ENCODE data around the gene LRRC25. TPM values are rescaled to one million over a fixed set of nuclear protein-coding genes. Genes with fewer than 3 reads are reported as not detected.
"Not testable (repeated sequence)": the region's sequence is repeated elsewhere in the genome, so short reads cannot be mapped to it uniquely, and the experiment has no call there.

LRRC25 gene
- total and polyA plus RNA-seq, 7 donors: 2.2 to 13.3 (median 8.4) TPM

DNA sequence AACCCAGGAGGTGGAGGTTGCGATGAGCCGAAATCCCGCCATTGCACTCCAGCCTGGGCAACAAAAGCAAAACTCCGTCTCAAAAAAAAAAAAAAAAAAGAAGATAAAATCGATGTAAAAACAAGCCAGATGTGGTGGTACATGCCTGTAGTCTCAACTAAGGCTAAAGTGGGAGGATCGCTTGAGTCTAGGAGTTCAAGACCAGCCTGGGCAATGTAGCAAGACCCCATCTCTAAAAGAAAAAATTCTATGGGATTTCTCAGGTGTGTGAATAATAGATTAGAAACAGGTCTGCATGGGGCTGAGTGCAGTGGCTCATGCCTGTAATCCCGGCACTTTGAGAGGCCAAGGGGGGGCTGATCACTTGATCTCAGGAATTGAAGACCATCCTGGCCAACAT lies 45.9 kb downstream of the LRRC25 start:
- Histone ChIP-seq H3K4me1 (no peaks in the 10 kb centered on the region), H3K9me3 (no peaks in the 10 kb centered on the region), H3K4me3 (no peak overlapping the region), H3K36me3 (peaks cover 0 to 18% (median 4%) of the 10 kb centered on the region in 4 donors), H3K27me3 (no peaks in the 10 kb centered on the region), H3K27ac (no peak overlapping the region)
- intact Hi-C loops (cut with DNase I): no loop called here
- DNase-seq: no peak
- 93 to 97% methylated on average over 7 of the region's 7 CpGs for WGBS, 2 donors
- TF ChIP-seq POLR2A (IDR thresholded peaks at IDR 0.05): no peak

- no peaks in the 10 kb centered on the region for H3K4me1 ChIP-seq
- TF ChIP-seq POLR2AphosphoS5 (IDR thresholded peaks at IDR 0.05) (no peak), EP300 (IDR thresholded peaks at IDR 0.05) (no peak), CTCF (IDR thresholded peaks at IDR 0.05) (no peak), POLR2A (IDR thresholded peaks at IDR 0.05) (no peak)
- 87 to 91% methylated on average over 9 of the region's 9 CpGs for WGBS, 2 donors
- no peaks in the 10 kb centered on the region for H3K9me3 ChIP-seq
- H3K4me3 ChIP-seq: no peak overlapping the region
- intact Hi-C loops (cut with DNase I): no loop called here
- peaks cover 0 to 9% (median 0%) of the 10 kb centered on the region in 4 donors for H3K36me3 ChIP-seq
- no peak overlapping the region for H3K27ac ChIP-seq
- DNase-seq: no peak
- no peaks in the 10 kb centered on the region for H3K27me3 ChIP-seq
Measured at GRCh38 chr19:18350490-18350889, 46.9 kb downstream of the LRRC25 start.

- no peaks in the 10 kb centered on the region for H3K4me1 ChIP-seq
- DNase-seq: no peak
- no peaks in the 10 kb centered on the region for H3K9me3 ChIP-seq
- intact Hi-C loops (cut with DNase I): no loop called here
- no peaks in the 10 kb centered on the region for H3K27me3 ChIP-seq
- no peak overlapping the region for H3K4me3 ChIP-seq
- TF ChIP-seq CTCF (IDR thresholded peaks at IDR 0.05): peak in 3 of 4 experiments; percentile 51 to 59 (median 52)
- no peak for TF ChIP-seq POLR2A (IDR thresholded peaks at IDR 0.05)
- TF ChIP-seq EP300 (IDR thresholded peaks at IDR 0.05): no peak
- no peak for TF ChIP-seq POLR2AphosphoS5 (IDR thresholded peaks at IDR 0.05)
- 42 to 59% methylated on average over 12 of the region's 12 CpGs for WGBS, 2 donors
- H3K27ac ChIP-seq: no peak overlapping the region
- peaks cover 0 to 15% (median 0%) of the 10 kb centered on the region in 4 donors for H3K36me3 ChIP-seq
Measured at GRCh38 chr19:18349524-18350128, 47.8 kb downstream of the LRRC25 start.

- H3K27ac ChIP-seq; H3K27me3 ChIP-seq; H3K4me3 ChIP-seq; H3K9me3 ChIP-seq; DNase-seq; H3K4me1 ChIP-seq; intact Hi-C loops (cut with DNase I): not testable (repeated sequence)
- 83 to 91% methylated on average over 6 of the region's 6 CpGs for WGBS, 2 donors
- peaks cover 0 to 15% (median 0%) of the 10 kb centered on the region in 4 donors for H3K36me3 ChIP-seq
Measured at GRCh38 chr19:18348818-18349339, 48.5 kb downstream of the LRRC25 start.

DNA sequence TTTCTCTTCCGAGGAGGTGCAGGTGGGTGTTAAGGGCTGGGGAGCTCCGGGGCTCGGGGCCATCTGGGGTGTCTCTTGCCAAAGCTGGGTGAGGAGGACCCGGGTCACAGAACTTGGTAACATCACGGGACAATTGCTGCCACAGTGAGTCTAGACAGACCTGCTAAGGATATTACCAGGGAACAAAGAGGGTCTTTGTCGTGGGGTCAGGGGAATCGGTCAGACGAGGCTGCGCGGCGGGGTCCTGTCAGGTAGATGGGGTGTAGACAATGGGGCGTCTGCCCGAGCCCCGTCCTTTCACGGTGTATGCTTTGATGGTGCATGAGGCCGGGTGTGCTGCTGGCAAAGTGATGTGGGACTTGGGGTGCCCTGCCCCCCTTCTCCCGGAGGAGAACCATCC lies 49.3 kb downstream of the LRRC25 start:
- H3K36me3 ChIP-seq: peaks cover 0 to 15% (median 0%) of the 10 kb centered on the region in 4 donors
- peaks cover 0 to 6% (median 0%) of the 10 kb centered on the region in 4 donors for H3K4me1 ChIP-seq

More for the DNA sequence above, 49.3 kb downstream of the LRRC25 start:
- Histone ChIP-seq H3K27ac (no peak overlapping the region), H3K9me3 (no peaks in the 10 kb centered on the region), H3K4me3 (no peak overlapping the region), H3K27me3 (no peaks in the 10 kb centered on the region)
- no peak for TF ChIP-seq EP300 (IDR thresholded peaks at IDR 0.05)
- no peak for TF ChIP-seq POLR2AphosphoS5 (IDR thresholded peaks at IDR 0.05)
- TF ChIP-seq CTCF (IDR thresholded peaks at IDR 0.05): no peak
- no peak for TF ChIP-seq POLR2A (IDR thresholded peaks at IDR 0.05)
- no peak for DNase-seq
- 93 to 95% methylated on average over 17 of the region's 17 CpGs for WGBS, 2 donors
- intact Hi-C loops (cut with DNase I): no loop called here
